GM23248 (cell line): Measurements from ENCODE around the gene GNA14. TPM values are rescaled to one million over a fixed set of nuclear protein-coding genes. Genes with fewer than 3 reads are reported as not detected.
"Not testable (repeated sequence)": the region's sequence is repeated elsewhere in the genome, so short reads cannot be mapped to it uniquely, and the experiment has no call there.

ENCODE experiments used
- DNase-seq: peaks from one replicate; pipeline ENCODE4 v3.0.0-alpha.2; 2015
- H2AFZ ChIP-seq: fragments of 200-600 bp; sonication (generic); 2 replicates; pipeline ENCODE4 v1.6.1; 2016; ENCODE audit warnings: antibody characterized with exemption
- H3F3A ChIP-seq: fragments of 200-600 bp; sonication (generic); 2 replicates; pipeline ENCODE4 v1.6.1; 2016; ENCODE audit warnings: mild to moderate bottlenecking, antibody characterized with exemption, mixed run types; ENCODE audit not compliant: insufficient read depth
- H3K27ac ChIP-seq: fragments of 200-600 bp; sonication (generic); 2 replicates; pipeline ENCODE4 v1.5.1; 2016; ENCODE audit warnings: mild to moderate bottlenecking
- H3K27me3 ChIP-seq: fragments of 200-600 bp; sonication (generic); replicated peaks from 2 replicates; pipeline ENCODE4 v1.6.1; 2016; ENCODE audit warnings: mild to moderate bottlenecking; ENCODE audit not compliant: insufficient read depth
- H3K36me3 ChIP-seq: fragments of 200-600 bp; sonication (generic); 2 replicates; pipeline ENCODE4 v1.6.1; 2016; ENCODE audit warnings: low read depth, mild to moderate bottlenecking
- H3K4me1 ChIP-seq: fragments of 200-600 bp; sonication (generic); 2 replicates; pipeline ENCODE4 v1.6.1; 2016; ENCODE audit warnings: mild to moderate bottlenecking; ENCODE audit not compliant: insufficient read depth
- H3K4me2 ChIP-seq: fragments of 200-600 bp; sonication (generic); one replicate; pipeline ENCODE4 v1.6.1; 2016; ENCODE audit warnings: mild to moderate bottlenecking; ENCODE audit not compliant: unreplicated experiment
- H3K4me3 ChIP-seq: fragments of 200-600 bp; sonication (generic); 2 replicates; pipeline ENCODE4 v1.5.1; 2016; ENCODE audit warnings: mild to moderate bottlenecking
- H3K79me2 ChIP-seq: fragments of 200-600 bp; sonication (generic); 2 replicates; pipeline ENCODE4 v1.6.1; 2016; ENCODE audit warnings: mild to moderate bottlenecking; ENCODE audit not compliant: insufficient read depth
- H3K9ac ChIP-seq: fragments of 200-600 bp; sonication (generic); 2 replicates; pipeline ENCODE4 v1.6.1; 2016; ENCODE audit warnings: mild to moderate bottlenecking
- H3K9me2 ChIP-seq: fragments of 200-600 bp; sonication (generic); 2 replicates; pipeline ENCODE4 v1.6.1; 2016; ENCODE audit warnings: mixed run types, mild to moderate bottlenecking, moderate library complexity; ENCODE audit not compliant: insufficient read depth
- H3K9me3 ChIP-seq: fragments of 200-600 bp; sonication (generic); one replicate; pipeline ENCODE4 v1.6.1; 2017; ENCODE audit warnings: low read depth
- H4K20me1 ChIP-seq: fragments of 200-600 bp; sonication (generic); 2 replicates; pipeline ENCODE4 v1.6.0; 2016; ENCODE audit not compliant: insufficient read depth
- EZH2 ChIP-seq: fragments of 200-600 bp; sonication (generic); IDR thresholded peaks from 2 replicates; pipeline ENCODE4 v1.6.1; 2018; ENCODE audit warnings: antibody characterized with exemption, mild to moderate bottlenecking; ENCODE audit not compliant: insufficient read depth, poor library complexity, severe bottlenecking
- EZH2phosphoT487 ChIP-seq: fragments of 200-600 bp; sonication (generic); IDR thresholded peaks from 2 replicates; pipeline ENCODE4 v1.6.1; 2018; ENCODE audit warnings: antibody characterized with exemption, moderate library complexity, mild to moderate bottlenecking, low read depth; ENCODE audit not compliant: insufficient read depth
- WGBS, 2 experiments: methylation state at CpG; one replicate each; pipeline ENCODE4 v1.1.6; 2015 to 2017; ENCODE audit warnings: low lambda C conversion rate in 2 of 2, low coverage in 1 of 2; ENCODE audit errors: missing lambda C conversion rate in 2 of 2; 5-methylcytosine and 5-hydroxymethylcytosine counted together
- in situ Hi-C: fragments of 300-500 bp; cut with MboI; formaldehyde crosslinking; loops from 2 replicates; pipeline ENCODE4 v1.15.0; 2020
- polyA plus RNA-seq: library from polyadenylated mRNA; unstranded; fragments of >200 nt; fragmentation: Nextera tagmentation; extraction: Ambion mirVana; gene quantifications from 2 replicates; pipeline ENCODE4 v1.2.1, GENCODE V29; 2016
- total RNA-seq: library from RNA; depleted of rRNA; stranded (reverse); fragments of >200 nt; shearing (Covaris generic); gene quantifications from 2 replicates; pipeline ENCODE4 v1.2.3, GENCODE V29; 2014

Gene GNA14
- total and polyA plus RNA-seq, 2 experiments from 2014 or later = 0.11 to 0.24 TPM

DNA sequence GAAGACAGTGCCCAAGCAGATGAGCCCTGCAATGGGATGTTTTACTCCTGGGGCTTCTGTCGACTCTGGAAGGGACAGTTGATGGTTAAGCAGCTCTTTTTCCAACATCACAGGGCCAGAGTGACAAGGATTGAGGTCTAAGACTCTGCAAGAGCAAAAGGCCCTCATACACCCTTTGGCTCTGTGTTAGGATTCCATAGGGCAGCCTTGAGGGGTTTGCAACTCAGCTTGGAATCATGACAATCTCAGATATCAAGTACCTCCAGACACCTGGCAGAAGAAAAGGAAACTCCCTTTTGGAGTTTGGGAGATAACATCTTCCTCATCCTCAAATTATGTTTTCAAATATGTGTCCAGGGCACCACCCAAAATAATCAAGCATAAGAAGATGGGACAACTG lies 205.7 kb downstream of the GNA14 start:
- Histone ChIP-seq H3K4me2 (no peak overlapping the region), H3K9me2 (no peaks in the 10 kb centered on the region), H2AFZ (no peak overlapping the region), H3F3A (no peaks in the 10 kb centered on the region), H3K9me3 (no peaks in the 10 kb centered on the region), H3K4me3 (no peak overlapping the region), H4K20me1 (no peaks in the 10 kb centered on the region), H3K4me1 (no peaks in the 10 kb centered on the region), H3K36me3 (no peaks in the 10 kb centered on the region), H3K27me3 (no peaks in the 10 kb centered on the region), H3K27ac (no peak overlapping the region), H3K79me2 (no peaks in the 10 kb centered on the region), H3K9ac (no peak overlapping the region)
- in situ Hi-C loops = loop anchor here (10.0 kb wide), 1 partner anchor 592 kb away; the partner anchor contains the start of gene GNAQ
- no peak for DNase-seq
- 55 to 71% methylated on average over 1 of the region's 1 CpG for WGBS, 2 experiments
- TF ChIP-seq EZH2phosphoT487 (no peak), EZH2 (no peak)

DNA sequence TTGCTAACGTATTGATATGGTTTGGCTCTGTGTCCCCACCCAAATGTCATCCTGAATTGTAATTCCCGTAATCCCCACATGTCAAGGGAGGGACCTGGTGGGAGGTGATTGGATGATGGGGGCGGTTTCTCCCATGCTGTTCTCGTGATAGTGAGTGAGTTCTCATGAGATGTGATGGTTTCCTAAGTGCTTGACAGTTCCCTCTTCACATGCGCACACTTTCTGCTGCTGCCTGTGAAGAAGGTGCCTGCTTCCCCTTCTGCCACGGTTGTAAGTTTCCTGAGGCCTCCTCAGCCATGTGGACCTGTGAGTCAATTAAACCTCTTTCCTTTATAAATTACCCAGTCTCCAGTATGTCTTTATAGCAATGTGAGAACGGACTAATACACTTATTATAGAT lies 207.0 kb downstream of the GNA14 start:
- in situ Hi-C loops = loop anchor here (10.0 kb wide), 1 partner anchor 594 kb away; the partner anchor contains the start of gene GNAQ
- H2AFZ ChIP-seq, H3K9ac ChIP-seq, H3K27me3 ChIP-seq, H4K20me1 ChIP-seq, H3K9me3 ChIP-seq, H3K9me2 ChIP-seq, H3K36me3 ChIP-seq, H3K4me1 ChIP-seq, H3F3A ChIP-seq, H3K4me3 ChIP-seq, H3K27ac ChIP-seq, H3K4me2 ChIP-seq, H3K79me2 ChIP-seq, DNase-seq: not testable (repeated sequence)
- 78 to 79% methylated on average over 7 of the region's 7 CpGs for WGBS, 2 experiments

GRCh38 chr9:77440057-77440456 lies 208.1 kb downstream of the GNA14 start:
- no peaks in the 10 kb centered on the region for H3K79me2 ChIP-seq
- H3F3A ChIP-seq = no peaks in the 10 kb centered on the region
- H3K9me2 ChIP-seq = no peaks in the 10 kb centered on the region
- H3K4me3 ChIP-seq = peak overlapping the region; percentile 51
- no peaks in the 10 kb centered on the region for H3K27me3 ChIP-seq
- 6 to 8% methylated on average over 10 of the region's 10 CpGs for WGBS, 2 experiments
- peak overlapping the region; percentile 74 for H2AFZ ChIP-seq
- peak overlapping the region; percentile 46 for H3K4me2 ChIP-seq
- no peaks in the 10 kb centered on the region for H3K36me3 ChIP-seq
- in situ Hi-C loops = loop anchor here (10.0 kb wide), 1 partner anchor 595 kb away; the partner anchor contains the start of gene GNAQ
- H3K4me1 ChIP-seq = no peaks in the 10 kb centered on the region
- peak overlapping the region; percentile 37 for H3K9ac ChIP-seq
- no peaks in the 10 kb centered on the region for H3K9me3 ChIP-seq
- no peak overlapping the region for H3K27ac ChIP-seq
- H4K20me1 ChIP-seq = no peaks in the 10 kb centered on the region
- peak; percentile 64 for DNase-seq
- TF ChIP-seq EZH2 = no peak
- TF ChIP-seq EZH2phosphoT487 = no peak

- H3F3A ChIP-seq = no peaks in the 10 kb centered on the region
- no peak overlapping the region for H3K9ac ChIP-seq
- no peak overlapping the region for H2AFZ ChIP-seq
- H3K36me3 ChIP-seq = no peaks in the 10 kb centered on the region
- no peak overlapping the region for H3K4me2 ChIP-seq
- H3K9me2 ChIP-seq = no peaks in the 10 kb centered on the region
- H3K79me2 ChIP-seq = no peaks in the 10 kb centered on the region
- no peak overlapping the region for H3K27ac ChIP-seq
- H4K20me1 ChIP-seq = no peaks in the 10 kb centered on the region
- in situ Hi-C loops = no loop called here
- H3K4me1 ChIP-seq = no peaks in the 10 kb centered on the region
- no peak for DNase-seq
- H3K27me3 ChIP-seq = no peaks in the 10 kb centered on the region
- TF ChIP-seq EZH2 = no peak
- no peak for TF ChIP-seq EZH2phosphoT487
- H3K4me3 ChIP-seq = no peak overlapping the region
- WGBS, 2 experiments = 48 to 66% methylated on average over 3 of the region's 3 CpGs
- H3K9me3 ChIP-seq = no peaks in the 10 kb centered on the region
These were observed 209.5 kb downstream of the GNA14 start for GRCh38 chr9:77438653-77439052.

GRCh38 chr9:77435688-77436087 lies 212.4 kb downstream of the GNA14 start:
- Histone ChIP-seq H3K4me1 (no peaks in the 10 kb centered on the region), H4K20me1 (no peaks in the 10 kb centered on the region), H3K9me3 (no peaks in the 10 kb centered on the region), H3K4me3 (no peak overlapping the region), H3K27me3 (no peaks in the 10 kb centered on the region), H3K9ac (no peak overlapping the region), H3K9me2 (no peaks in the 10 kb centered on the region), H2AFZ (no peak overlapping the region), H3F3A (no peaks in the 10 kb centered on the region), H3K36me3 (no peaks in the 10 kb centered on the region), H3K27ac (no peak overlapping the region), H3K79me2 (no peaks in the 10 kb centered on the region), H3K4me2 (no peak overlapping the region)
- DNase-seq = peak; percentile 66
- 70 to 76% methylated on average over 3 of the region's 3 CpGs for WGBS, 2 experiments
- TF ChIP-seq EZH2phosphoT487 (no peak), EZH2 (no peak)
- in situ Hi-C loops = no loop called here
